OCI-LY3 (cell line): ENCODE results near the gene INPP5E.

Source experiments
- H2AFZ ChIP-seq: fragments of 200-600, 300-600 bp; shearing (Covaris generic); 2 replicates; pipeline ENCODE4 v1.6.0; 2014; ENCODE audit warnings: antibody characterized with exemption, low read depth, low read length
- H3K27ac ChIP-seq: fragments of 200-600, 300-600 bp; sonication (generic); 2 replicates; pipeline ENCODE4 v1.5.1; 2014; ENCODE audit warnings: mild to moderate bottlenecking, low read length, moderate library complexity, mixed read lengths
- H3K27me3 ChIP-seq: fragments of 200-600, 300-600 bp; sonication (generic); 2 replicates; pipeline ENCODE4 v1.6.1; 2014; ENCODE audit warnings: low read depth, low read length, mixed read lengths
- H3K36me3 ChIP-seq: fragments of 200-600, 300-600 bp; sonication (generic); replicated peaks from 2 replicates; pipeline ENCODE3; 2014; ENCODE audit warnings: low read depth, low read length, mixed read lengths
- H3K4me1 ChIP-seq: fragments of 300-600, 200-600 bp; sonication (generic); 2 replicates; pipeline ENCODE4 v1.6.1; 2014; ENCODE audit warnings: low read length, mixed read lengths
- H3K4me2 ChIP-seq: fragments of 200-600, 300-600 bp; sonication (generic); 2 replicates; pipeline ENCODE4 v1.6.1; 2014; ENCODE audit warnings: low read length, mixed read lengths
- H3K4me3 ChIP-seq: fragments of 300-600, 200-600 bp; sonication (generic); 2 replicates; pipeline ENCODE4 v1.5.1; 2014; ENCODE audit warnings: antibody characterized with exemption, mild to moderate bottlenecking, low read length, moderate library complexity
- H3K79me2 ChIP-seq: fragments of 300-600, 200-600 bp; shearing (Covaris generic); 2 replicates; pipeline ENCODE4 v1.6.1; 2014; ENCODE audit warnings: mild to moderate bottlenecking, low read length, mixed read lengths
- H3K9ac ChIP-seq: fragments of 300-600, 200-600 bp; shearing (Covaris generic); 2 replicates; pipeline ENCODE4 v1.6.0; 2014; ENCODE audit warnings: mild to moderate bottlenecking, low read length, moderate library complexity
- H3K9me3 ChIP-seq: fragments of 200-600, 300-600 bp; shearing (Covaris generic); 2 replicates; pipeline ENCODE4 v1.6.1; 2014; ENCODE audit warnings: low read length, mixed read lengths; ENCODE audit not compliant: insufficient read depth
- H4K20me1 ChIP-seq: fragments of 200-600, 300-600 bp; sonication (generic); 2 replicates; pipeline ENCODE4 v1.6.1; 2016; ENCODE audit warnings: low read length, mixed read lengths; ENCODE audit not compliant: insufficient read depth
- EZH2phosphoT487 ChIP-seq: fragments of 200-600 bp; shearing (Covaris generic); IDR thresholded peaks from 2 replicates; pipeline ENCODE4 v1.6.1; 2018; ENCODE audit warnings: antibody characterized with exemption, mixed run types, low read depth
- TF ChIP-seq, protein P1 (sequence below): fragments of 200-600, 300-600 bp; sonication (generic); IDR thresholded peaks from 2 replicates; pipeline ENCODE4 v1.5.1; 2014; ENCODE audit warnings: antibody characterized with exemption, low read length, low read depth

Gene INPP5E

DNA sequence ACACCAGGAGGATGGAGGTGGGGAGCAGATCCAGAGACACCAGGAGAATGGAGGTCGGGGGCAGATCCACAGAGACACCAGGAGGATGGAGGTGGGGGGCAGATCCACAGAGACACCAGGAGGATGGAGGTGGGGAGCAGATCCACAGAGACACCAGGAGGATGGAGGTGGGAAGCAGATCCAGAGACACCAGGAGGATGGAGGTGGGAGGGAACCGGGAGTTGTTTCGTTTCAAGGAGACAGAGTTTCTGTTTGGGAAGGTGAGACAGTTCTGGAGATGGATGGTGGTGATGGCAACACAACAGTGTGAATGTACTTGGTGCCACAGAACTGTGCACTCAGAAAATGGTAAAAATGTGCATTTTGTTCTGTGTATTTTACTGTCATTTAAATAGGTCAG, 9.0 kb upstream of the INPP5E start:
- Histone ChIP-seq H3K9ac (no peak overlapping the region), H3K4me1 (no peaks in the 10 kb centered on the region), H3K27me3 (no peaks in the 10 kb centered on the region), H3K79me2 (no peaks in the 10 kb centered on the region), H3K9me3 (no peaks in the 10 kb centered on the region), H3K27ac (no peak overlapping the region), H3K4me2 (no peak overlapping the region), H3K36me3 (peaks cover 65% of the 10 kb centered on the region), H2AFZ (no peak overlapping the region), H3K4me3 (no peak overlapping the region), H4K20me1 (no peaks in the 10 kb centered on the region)
- TF ChIP-seq EZH2phosphoT487, result no peak

DNA sequence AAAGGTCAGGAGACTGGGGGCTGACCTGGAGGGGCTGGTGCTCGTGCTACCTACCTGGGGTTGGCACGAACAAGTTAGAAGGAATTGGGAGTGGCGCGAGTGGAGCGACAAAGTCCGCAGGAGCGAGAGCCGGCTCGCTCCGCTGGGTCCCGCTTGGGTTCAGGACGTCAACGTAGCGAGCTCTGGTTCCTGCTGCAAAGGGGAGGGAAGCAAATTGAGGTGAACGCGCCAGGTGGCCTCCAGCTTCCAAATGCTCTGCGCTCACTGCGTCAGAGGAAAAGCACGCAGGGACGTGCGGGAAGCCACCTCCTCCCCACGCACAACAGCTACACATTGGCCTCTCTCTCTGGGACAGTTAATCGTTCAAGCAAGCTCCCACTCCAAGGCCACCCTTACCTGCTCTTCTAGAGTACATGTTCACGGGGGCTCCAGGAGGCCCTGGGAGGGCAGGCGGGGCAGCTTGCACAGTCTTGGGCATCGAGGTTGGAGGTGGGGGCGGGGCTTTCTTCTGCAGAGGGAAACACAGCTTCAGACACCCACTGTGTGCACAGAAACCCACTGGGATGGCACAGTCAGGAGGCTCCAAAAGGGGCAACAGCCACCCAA, 7.6 kb upstream of the INPP5E start:
- peaks cover 67% of the 10 kb centered on the region for H3K36me3 ChIP-seq
- no peak overlapping the region for H2AFZ ChIP-seq
- H3K79me2 ChIP-seq, result no peaks in the 10 kb centered on the region
- TF ChIP-seq, protein P1, sequence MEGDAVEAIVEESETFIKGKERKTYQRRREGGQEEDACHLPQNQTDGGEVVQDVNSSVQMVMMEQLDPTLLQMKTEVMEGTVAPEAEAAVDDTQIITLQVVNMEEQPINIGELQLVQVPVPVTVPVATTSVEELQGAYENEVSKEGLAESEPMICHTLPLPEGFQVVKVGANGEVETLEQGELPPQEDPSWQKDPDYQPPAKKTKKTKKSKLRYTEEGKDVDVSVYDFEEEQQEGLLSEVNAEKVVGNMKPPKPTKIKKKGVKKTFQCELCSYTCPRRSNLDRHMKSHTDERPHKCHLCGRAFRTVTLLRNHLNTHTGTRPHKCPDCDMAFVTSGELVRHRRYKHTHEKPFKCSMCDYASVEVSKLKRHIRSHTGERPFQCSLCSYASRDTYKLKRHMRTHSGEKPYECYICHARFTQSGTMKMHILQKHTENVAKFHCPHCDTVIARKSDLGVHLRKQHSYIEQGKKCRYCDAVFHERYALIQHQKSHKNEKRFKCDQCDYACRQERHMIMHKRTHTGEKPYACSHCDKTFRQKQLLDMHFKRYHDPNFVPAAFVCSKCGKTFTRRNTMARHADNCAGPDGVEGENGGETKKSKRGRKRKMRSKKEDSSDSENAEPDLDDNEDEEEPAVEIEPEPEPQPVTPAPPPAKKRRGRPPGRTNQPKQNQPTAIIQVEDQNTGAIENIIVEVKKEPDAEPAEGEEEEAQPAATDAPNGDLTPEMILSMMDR, result no peak
- no peak for TF ChIP-seq EZH2phosphoT487
- no peak overlapping the region for H3K4me3 ChIP-seq
- no peak overlapping the region for H3K27ac ChIP-seq
- H3K27me3 ChIP-seq, result no peaks in the 10 kb centered on the region
- H3K4me1 ChIP-seq, result no peaks in the 10 kb centered on the region
- H4K20me1 ChIP-seq, result no peaks in the 10 kb centered on the region
- H3K4me2 ChIP-seq, result no peak overlapping the region
- H3K9me3 ChIP-seq, result no peaks in the 10 kb centered on the region
- no peak overlapping the region for H3K9ac ChIP-seq

DNA sequence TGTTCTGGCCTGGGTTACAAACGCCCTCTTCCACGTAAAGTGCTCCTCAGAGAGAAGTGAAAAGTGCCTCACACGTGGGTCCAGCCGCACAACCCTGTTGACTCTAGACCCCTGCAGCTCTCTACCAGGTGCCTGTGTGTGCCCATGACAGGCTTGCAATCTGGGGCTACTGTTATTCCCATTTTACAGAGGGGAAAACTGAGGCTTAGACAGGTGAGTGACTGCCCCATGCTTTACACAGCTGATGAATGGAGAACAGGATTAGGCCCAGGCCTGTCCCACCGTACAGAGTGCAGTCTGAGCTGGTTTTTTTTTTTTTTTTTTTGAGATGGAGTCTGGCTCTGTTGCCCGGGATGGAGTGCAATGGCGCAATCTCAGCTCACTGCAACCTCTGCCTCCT, 6.2 kb upstream of the INPP5E start:
- H3K4me3 ChIP-seq, result no peak overlapping the region
- H2AFZ ChIP-seq, result no peak overlapping the region
- no peaks in the 10 kb centered on the region for H3K9me3 ChIP-seq
- no peak overlapping the region for H3K27ac ChIP-seq
- H3K9ac ChIP-seq, result no peak overlapping the region
- no peaks in the 10 kb centered on the region for H3K79me2 ChIP-seq
- H3K27me3 ChIP-seq, result no peaks in the 10 kb centered on the region
- no peaks in the 10 kb centered on the region for H3K4me1 ChIP-seq
- H4K20me1 ChIP-seq, result no peaks in the 10 kb centered on the region
- no peak overlapping the region for H3K4me2 ChIP-seq
- TF ChIP-seq EZH2phosphoT487, result no peak
- TF ChIP-seq, protein P1, result no peak
- peaks cover 60% of the 10 kb centered on the region for H3K36me3 ChIP-seq

DNA sequence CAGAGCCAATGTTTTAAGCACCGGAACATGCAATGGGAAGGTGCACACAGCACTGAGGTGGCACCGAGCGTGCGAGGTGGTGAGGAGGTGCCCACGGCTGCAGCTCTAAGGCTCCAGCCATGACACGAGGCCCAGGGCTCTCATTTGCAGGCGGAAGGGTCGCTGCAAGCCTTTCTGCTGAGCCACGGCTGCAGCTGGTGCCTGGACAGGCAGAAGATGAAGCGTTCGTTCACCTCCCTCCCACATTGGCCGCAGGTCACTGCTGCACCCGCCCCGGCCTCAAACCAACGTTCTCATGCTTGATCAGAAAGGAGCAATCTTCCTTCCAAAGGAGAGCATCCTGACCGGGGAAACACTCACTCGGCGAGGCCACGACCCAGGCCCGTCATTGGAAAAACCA, 4.5 kb upstream of the INPP5E start:
- no peak overlapping the region for H3K9ac ChIP-seq

More for the DNA sequence above, 4.5 kb upstream of the INPP5E start:
- no peak overlapping the region for H2AFZ ChIP-seq
- H3K27me3 ChIP-seq, result no peaks in the 10 kb centered on the region
- peaks cover 4% of the 10 kb centered on the region for H3K4me1 ChIP-seq
- peaks cover 8% of the 10 kb centered on the region; the same call in 1 of the 2 replicates for H4K20me1 ChIP-seq
- H3K27ac ChIP-seq, result no peak overlapping the region
- TF ChIP-seq, protein P1, result no peak
- TF ChIP-seq EZH2phosphoT487, result no peak
- H3K36me3 ChIP-seq, result peaks cover 50% of the 10 kb centered on the region
- H3K4me2 ChIP-seq, result no peak overlapping the region
- H3K4me3 ChIP-seq, result no peak overlapping the region
- no peaks in the 10 kb centered on the region for H3K9me3 ChIP-seq
- peaks cover 3% of the 10 kb centered on the region; the same call in 1 of the 2 replicates for H3K79me2 ChIP-seq
